ENCODE data around the gene SHISA9.

Gene SHISA9

GRCh38 chr16:13264749-13265552 lies 363.6 kb downstream of the SHISA9 start (continued):
- TF ChIP-seq CSRNP3 (CRISPR knock-in tag; IDR thresholded peaks at IDR 0.05) = no peak
- no peak for TF ChIP-seq TCF4 (CRISPR knock-in tag; IDR thresholded peaks at IDR 0.05; ENCODE audit: borderline replicate concordance)

GRCh38 chr16:13269359-13269758 lies 368.0 kb downstream of the SHISA9 start:
- ATAC-seq = no peak
- TF ChIP-seq SNAI2 (CRISPR knock-in tag; IDR thresholded peaks at IDR 0.05) = no peak
- no peak for TF ChIP-seq ISL1 (CRISPR knock-in tag; IDR thresholded peaks at IDR 0.05)
- no peak for TF ChIP-seq RARB (CRISPR knock-in tag; IDR thresholded peaks at IDR 0.05)
- TF ChIP-seq ZNF565 (CRISPR knock-in tag; conservative IDR thresholded peaks at IDR 0.05; ENCODE audit: low read depth) = no peak
- TF ChIP-seq BACH2 (CRISPR knock-in tag; IDR thresholded peaks at IDR 0.05; ENCODE audit: borderline replicate concordance) = no peak
- TF ChIP-seq CSRNP3 (CRISPR knock-in tag; IDR thresholded peaks at IDR 0.05) = no peak
- no peak for TF ChIP-seq TCF4 (CRISPR knock-in tag; IDR thresholded peaks at IDR 0.05; ENCODE audit: borderline replicate concordance)
- no peak for TF ChIP-seq OSR1 (CRISPR knock-in tag; IDR thresholded peaks at IDR 0.05)
- no peak for TF ChIP-seq ZNF70 (CRISPR knock-in tag; IDR thresholded peaks at IDR 0.05)

GRCh38 chr16:13269905-13270528 lies 368.6 kb downstream of the SHISA9 start:
- no peak for TF ChIP-seq GLIS3 (CRISPR knock-in tag; IDR thresholded peaks at IDR 0.05)
- no peak for TF ChIP-seq ISL1 (CRISPR knock-in tag; IDR thresholded peaks at IDR 0.05)
- TF ChIP-seq TOX (CRISPR knock-in tag; IDR thresholded peaks at IDR 0.05; ENCODE audit: borderline replicate concordance) = no peak
- TF ChIP-seq ZNF8 (CRISPR knock-in tag; IDR thresholded peaks at IDR 0.05) = no peak
- TF ChIP-seq CREB5 (CRISPR knock-in tag; IDR thresholded peaks at IDR 0.05; ENCODE audit: low read depth) = no peak
- no peak for TF ChIP-seq ZFP30 (CRISPR knock-in tag; IDR thresholded peaks at IDR 0.05)
- no peak for TF ChIP-seq RARB (CRISPR knock-in tag; IDR thresholded peaks at IDR 0.05)
- no peak for TF ChIP-seq OSR1 (CRISPR knock-in tag; IDR thresholded peaks at IDR 0.05)
- no peak for TF ChIP-seq CSDC2 (CRISPR knock-in tag; IDR thresholded peaks at IDR 0.05)
- no peak for TF ChIP-seq SNAI2 (CRISPR knock-in tag; IDR thresholded peaks at IDR 0.05)
- no peak for TF ChIP-seq PATZ1 (CRISPR knock-in tag; IDR thresholded peaks at IDR 0.05; ENCODE audit: borderline replicate concordance)
- no peak for TF ChIP-seq POU6F1 (CRISPR knock-in tag; IDR thresholded peaks at IDR 0.05; ENCODE audit: borderline replicate concordance, low read depth)
- TF ChIP-seq ARNTL (CRISPR knock-in tag; IDR thresholded peaks at IDR 0.05; ENCODE audit: borderline replicate concordance, low read depth) = no peak
- no peak for TF ChIP-seq TSHZ2 (CRISPR knock-in tag; IDR thresholded peaks at IDR 0.05)
- TF ChIP-seq CSRNP3 (CRISPR knock-in tag; IDR thresholded peaks at IDR 0.05) = no peak
- no peak for TF ChIP-seq ESRRG (CRISPR knock-in tag; IDR thresholded peaks at IDR 0.05)
- no peak for TF ChIP-seq BACH2 (CRISPR knock-in tag; IDR thresholded peaks at IDR 0.05; ENCODE audit: borderline replicate concordance)
- no peak for TF ChIP-seq ZNF70 (CRISPR knock-in tag; IDR thresholded peaks at IDR 0.05)
- no peak for ATAC-seq
